GM12874 (cell line): ENCODE measurements around the gene COPS2.

Experiments used
- TF ChIP-seq, protein P1 (sequence below): IDR thresholded peaks from 2 replicates; pipeline ENCODE4 v1.5.1; 2011; ENCODE audit warnings: low read depth, mild to moderate bottlenecking, control low read depth, low read length, moderate library complexity; ENCODE audit not compliant: insufficient read depth

Gene COPS2

GRCh38 chr15:49093252-49094105, 61.9 kb downstream of the COPS2 start:
- TF ChIP-seq, protein P1, sequence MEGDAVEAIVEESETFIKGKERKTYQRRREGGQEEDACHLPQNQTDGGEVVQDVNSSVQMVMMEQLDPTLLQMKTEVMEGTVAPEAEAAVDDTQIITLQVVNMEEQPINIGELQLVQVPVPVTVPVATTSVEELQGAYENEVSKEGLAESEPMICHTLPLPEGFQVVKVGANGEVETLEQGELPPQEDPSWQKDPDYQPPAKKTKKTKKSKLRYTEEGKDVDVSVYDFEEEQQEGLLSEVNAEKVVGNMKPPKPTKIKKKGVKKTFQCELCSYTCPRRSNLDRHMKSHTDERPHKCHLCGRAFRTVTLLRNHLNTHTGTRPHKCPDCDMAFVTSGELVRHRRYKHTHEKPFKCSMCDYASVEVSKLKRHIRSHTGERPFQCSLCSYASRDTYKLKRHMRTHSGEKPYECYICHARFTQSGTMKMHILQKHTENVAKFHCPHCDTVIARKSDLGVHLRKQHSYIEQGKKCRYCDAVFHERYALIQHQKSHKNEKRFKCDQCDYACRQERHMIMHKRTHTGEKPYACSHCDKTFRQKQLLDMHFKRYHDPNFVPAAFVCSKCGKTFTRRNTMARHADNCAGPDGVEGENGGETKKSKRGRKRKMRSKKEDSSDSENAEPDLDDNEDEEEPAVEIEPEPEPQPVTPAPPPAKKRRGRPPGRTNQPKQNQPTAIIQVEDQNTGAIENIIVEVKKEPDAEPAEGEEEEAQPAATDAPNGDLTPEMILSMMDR = no peak

- TF ChIP-seq, protein P1 = no peak
Measured at GRCh38 chr15:49088996-49089395, 66.4 kb downstream of the COPS2 start.

GRCh38 chr15:49085696-49086459, 69.5 kb downstream of the COPS2 start:
- TF ChIP-seq, protein P1 = no peak

GRCh38 chr15:49084285-49084570, 71.2 kb downstream of the COPS2 start:
- TF ChIP-seq, protein P1 = no peak

DNA sequence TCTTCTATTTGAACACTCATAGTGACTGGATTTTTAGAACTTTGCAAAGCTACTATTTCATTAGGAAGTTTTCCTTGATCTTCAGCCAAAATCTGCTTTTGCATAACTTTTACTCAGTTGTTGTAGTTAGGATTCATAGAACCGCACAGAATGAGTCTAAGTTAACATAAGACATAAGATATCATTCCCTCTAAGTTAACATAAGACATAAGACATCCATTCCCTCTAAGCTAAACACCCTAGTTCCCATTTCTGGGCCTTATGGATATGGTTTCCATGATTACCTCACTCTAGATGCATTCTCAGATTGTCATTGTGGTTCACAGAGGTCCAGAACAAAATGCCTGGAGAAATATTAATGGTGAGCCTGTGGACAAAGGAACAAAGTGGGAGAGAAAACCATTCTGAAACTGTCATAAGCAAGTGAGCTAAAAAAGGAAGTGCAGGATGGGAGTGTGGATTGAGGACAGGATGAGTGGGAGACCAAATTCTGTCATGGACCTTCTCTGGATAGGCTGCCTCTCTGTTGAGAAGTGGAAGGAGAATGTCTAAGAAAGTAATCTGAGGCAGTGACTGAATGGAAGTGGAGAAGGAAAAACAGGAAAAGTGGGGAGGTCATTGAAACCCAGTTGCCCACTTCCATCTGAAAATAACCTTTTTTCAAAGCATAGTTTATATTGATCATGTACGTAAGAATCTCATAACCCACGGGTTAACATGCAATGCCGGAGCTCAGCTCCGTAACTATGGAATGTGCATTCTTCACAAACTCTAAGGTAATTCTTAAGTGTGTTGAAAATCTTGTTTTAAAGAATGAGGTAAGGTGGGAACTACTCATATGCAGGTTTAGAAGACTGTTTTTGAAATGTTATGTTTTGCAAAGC, 71.8 kb downstream of the COPS2 start:
- TF ChIP-seq, protein P1 = no peak

DNA sequence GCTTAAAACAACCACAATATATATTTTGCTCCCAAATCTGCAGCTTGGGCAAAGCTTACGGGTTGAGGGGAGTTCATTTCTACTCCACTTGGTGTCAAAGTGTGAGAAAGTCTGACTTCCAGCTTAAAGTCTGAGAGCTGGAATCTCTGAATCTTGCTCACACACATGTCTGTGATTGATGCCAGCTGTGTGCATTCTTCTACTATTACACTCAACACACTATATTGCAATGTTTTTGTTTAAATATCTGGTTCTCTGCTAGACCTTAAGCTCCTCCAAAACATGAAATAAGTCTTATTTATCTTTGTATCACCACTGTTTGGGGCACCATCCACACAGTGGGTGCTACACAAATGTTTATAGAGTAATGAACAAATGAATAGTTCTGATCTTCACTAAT, 72.4 kb downstream of the COPS2 start:
- TF ChIP-seq, protein P1 = no peak
